ENCODE data around the gene TRIM66.
"Not testable (repeated sequence)": the region's sequence is repeated elsewhere in the genome, so short reads cannot be mapped to it uniquely, and the experiment has no call there.

The TRIM66 gene

GRCh38 chr11:8688414-8689362, 6.2 kb upstream of the TRIM66 start:
- peak; percentile 80 for DNase-seq

- DNase-seq: no peak
Observed at GRCh38 chr11:8686325-8686724, 3.9 kb upstream of the TRIM66 start.

GRCh38 chr11:8685820-8686219, 3.4 kb upstream of the TRIM66 start:
- DNase-seq: no peak

- no peak for DNase-seq
Observed at GRCh38 chr11:8685306-8685705, 2.8 kb upstream of the TRIM66 start.

GRCh38 chr11:8684600-8685290, 2.3 kb upstream of the TRIM66 start:
- no peak for DNase-seq

- no peak for DNase-seq
Observed at GRCh38 chr11:8683115-8683807, 796 bp upstream of the TRIM66 start.

- no peak for DNase-seq
Observed at GRCh38 chr11:8681837-8682302, 595 bp downstream of the TRIM66 start.

- DNase-seq: no peak
Observed at GRCh38 chr11:8679006-8679405, 3.5 kb downstream of the TRIM66 start.

- DNase-seq: no peak
Observed at GRCh38 chr11:8676458-8676857, 6.0 kb downstream of the TRIM66 start.

GRCh38 chr11:8674859-8675258, 7.6 kb downstream of the TRIM66 start:
- DNase-seq: no peak

GRCh38 chr11:8672346-8672745, 10.1 kb downstream of the TRIM66 start:
- DNase-seq: no peak

- no peak for DNase-seq
Observed at GRCh38 chr11:8671651-8672062, 10.8 kb downstream of the TRIM66 start.

GRCh38 chr11:8671193-8671612, 11.3 kb downstream of the TRIM66 start:
- DNase-seq: no peak

- DNase-seq: not testable (repeated sequence)
Observed at GRCh38 chr11:8670081-8670480, 12.4 kb downstream of the TRIM66 start.

- DNase-seq: no peak
Observed at GRCh38 chr11:8665222-8665621, 17.2 kb downstream of the TRIM66 start.

- DNase-seq: no peak
Observed at GRCh38 chr11:8661001-8661795, 21.3 kb downstream of the TRIM66 start.

GRCh38 chr11:8658321-8659057, 24.0 kb downstream of the TRIM66 start:
- no peak for DNase-seq

GRCh38 chr11:8656291-8656690, 26.2 kb downstream of the TRIM66 start:
- DNase-seq: no peak

GRCh38 chr11:8654503-8654902, 28.0 kb downstream of the TRIM66 start:
- DNase-seq: no peak

GRCh38 chr11:8652140-8652539, 30.3 kb downstream of the TRIM66 start:
- no peak for DNase-seq

- no peak for DNase-seq
Observed at GRCh38 chr11:8650401-8650990, 32.0 kb downstream of the TRIM66 start.
